GM18868 (cell line): ENCODE results near the gene ACRBP.

ENCODE experiments used
- ATAC-seq: cut with Tn5 transposase; IDR thresholded peaks from one replicate; pipeline ENCODE4 v1.9.1; 2021; ENCODE audit warnings: mild to moderate bottlenecking, moderate library complexity; ENCODE audit not compliant: unreplicated experiment

The ACRBP gene

DNA sequence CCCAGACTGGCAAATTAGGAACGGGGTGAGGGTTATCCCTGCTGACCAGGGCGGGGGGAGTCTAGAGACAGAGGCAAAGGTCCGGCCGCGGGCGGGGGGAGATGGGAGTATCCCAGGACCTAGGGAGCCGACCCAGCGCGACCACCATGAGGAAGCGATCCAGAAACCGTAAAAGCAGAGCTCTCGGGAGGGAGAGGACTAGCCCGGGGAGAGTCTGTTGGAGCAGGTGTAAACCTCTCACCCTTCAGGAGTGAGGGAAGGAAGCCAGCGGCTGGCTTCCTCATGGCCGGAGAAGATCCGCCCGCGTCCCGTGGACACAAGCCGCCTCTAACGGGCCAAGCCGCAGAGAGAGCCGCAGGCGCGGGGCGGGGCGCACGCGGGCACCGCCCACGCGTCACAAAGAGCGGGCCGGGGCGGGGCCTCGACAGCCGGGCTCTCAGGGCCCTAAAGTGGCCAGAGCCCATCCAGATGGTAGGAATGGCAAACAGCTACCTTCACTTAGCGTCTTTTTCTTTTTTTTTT, at the start of gene ACRBP:
Gene ACRBP (minus strand): TSS at position 350 of the 522 bp plus-strand sequence. CDS start 66 bp downstream, at position 284.
- ATAC-seq = peak; percentile 55

DNA sequence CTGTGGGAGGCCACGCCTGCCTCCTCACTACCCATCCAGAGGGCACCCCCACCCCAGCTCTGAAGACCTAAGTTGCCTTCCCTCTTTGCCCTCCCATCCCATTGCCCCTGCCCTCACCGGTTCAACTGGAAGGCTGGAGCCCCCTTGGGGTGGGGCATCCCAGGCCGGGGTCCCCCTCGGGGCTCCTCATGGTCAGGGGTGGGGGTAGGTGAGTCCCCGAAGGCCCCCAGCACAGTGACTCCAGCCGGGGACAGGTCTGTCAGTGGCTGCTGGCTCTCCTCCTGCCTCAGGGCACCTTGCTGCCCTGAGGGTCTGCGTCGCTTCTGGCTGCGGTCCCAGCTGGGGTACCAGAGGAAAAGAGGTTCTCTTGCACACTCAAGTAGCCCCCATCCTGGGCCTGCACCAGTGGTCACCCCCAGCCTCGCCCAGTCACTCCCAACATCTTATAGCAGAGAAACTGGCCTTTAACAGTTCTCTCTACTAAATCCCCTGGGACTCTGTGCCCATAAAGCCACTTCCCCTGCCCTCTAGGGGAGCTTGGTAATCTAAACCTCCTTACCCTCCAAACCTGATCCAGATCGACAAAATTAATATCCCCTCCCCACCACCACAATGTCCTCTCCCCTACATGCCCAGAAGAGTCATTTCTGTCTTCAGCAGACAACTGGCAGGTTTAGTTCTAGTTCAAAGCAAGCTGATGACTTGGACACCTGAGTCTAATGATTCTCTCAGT, 48.2 kb upstream of the ACRBP start:
- ATAC-seq = no peak

DNA sequence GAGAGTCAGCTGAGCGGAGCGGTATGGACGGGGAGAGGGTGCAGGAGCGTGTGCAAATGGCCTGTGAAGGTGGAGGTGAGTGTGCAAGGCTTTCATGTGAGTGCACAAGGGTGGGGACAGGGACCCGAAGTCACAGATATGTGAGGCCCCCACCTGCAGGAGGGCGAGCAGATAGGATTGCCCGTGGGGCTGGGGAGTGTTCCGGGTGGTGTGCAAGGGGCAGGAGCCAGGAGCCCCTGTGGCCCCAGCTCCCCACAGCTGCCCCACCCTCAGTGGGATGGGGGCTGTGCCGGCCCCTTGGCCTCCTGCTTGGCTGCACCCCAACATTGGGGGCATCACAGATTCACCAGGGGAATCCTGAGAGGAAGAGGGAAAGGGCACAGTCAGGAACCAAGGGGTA, 47.5 kb upstream of the ACRBP start:
- ATAC-seq = no peak

DNA sequence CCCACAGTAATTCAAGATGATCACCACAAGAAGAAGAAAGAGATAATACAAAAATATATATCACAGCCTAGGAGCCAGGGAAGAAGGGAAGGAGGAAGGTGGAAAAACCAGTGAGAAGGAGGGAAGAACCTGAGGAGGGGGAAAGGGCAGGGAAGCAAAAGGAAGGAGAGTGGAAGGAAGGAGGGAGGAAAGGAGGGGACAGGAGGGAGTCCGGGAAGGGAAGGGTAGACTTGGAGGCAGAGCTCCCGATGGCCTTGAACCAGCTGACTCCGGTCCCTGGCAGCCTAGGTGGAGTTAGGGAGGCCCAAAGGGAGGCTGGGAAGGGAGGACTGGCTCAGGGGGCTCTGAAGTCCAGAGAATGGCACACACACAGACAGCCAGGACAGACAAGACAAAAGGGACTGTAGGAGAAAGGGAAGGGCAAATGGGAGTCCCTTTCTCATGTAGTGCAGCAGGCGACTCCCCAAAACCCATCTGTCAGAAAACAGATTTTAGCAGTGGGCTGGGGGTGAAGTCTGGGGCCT, 46.7 kb upstream of the ACRBP start:
- ATAC-seq = no peak

DNA sequence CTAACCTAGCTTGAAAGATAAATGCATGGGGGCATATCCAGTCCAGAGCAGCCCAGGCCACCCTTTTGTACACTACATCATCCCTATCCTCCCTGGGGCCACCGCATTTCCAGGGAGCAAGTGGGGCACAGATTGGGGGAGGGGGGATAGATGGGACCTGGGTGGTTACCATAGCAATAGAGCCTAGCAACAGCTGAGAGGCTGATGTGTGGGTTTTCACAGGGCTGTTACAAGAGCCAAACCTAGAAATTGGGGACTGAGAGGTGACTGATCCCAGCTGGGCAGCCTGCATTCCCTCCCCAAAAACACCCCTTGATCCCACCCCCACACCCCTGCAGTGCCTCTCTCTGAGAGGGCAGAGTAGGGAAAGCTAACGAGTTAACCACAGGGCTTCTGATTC, 45.7 kb upstream of the ACRBP start:
- no peak for ATAC-seq

DNA sequence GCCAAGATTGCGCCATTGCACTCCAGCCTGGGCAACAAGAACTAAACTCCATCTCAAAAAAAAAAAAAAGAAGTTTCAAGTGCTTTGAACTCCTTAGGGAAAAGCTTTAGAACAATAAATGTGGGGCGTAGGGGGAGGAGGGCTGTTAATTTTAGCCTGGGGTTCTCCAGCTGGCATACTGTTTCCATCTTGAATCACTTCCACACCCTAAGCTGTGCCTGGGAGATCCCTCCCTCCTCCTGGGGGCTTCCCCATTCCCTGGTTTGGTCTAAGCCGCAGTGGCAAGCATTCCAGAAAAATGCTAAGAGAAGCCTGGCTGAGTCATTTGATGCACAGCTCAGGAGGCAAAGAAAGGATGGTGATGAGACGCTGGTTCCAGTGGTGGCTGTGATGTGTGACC, 44.2 kb upstream of the ACRBP start:
- ATAC-seq = no peak

DNA sequence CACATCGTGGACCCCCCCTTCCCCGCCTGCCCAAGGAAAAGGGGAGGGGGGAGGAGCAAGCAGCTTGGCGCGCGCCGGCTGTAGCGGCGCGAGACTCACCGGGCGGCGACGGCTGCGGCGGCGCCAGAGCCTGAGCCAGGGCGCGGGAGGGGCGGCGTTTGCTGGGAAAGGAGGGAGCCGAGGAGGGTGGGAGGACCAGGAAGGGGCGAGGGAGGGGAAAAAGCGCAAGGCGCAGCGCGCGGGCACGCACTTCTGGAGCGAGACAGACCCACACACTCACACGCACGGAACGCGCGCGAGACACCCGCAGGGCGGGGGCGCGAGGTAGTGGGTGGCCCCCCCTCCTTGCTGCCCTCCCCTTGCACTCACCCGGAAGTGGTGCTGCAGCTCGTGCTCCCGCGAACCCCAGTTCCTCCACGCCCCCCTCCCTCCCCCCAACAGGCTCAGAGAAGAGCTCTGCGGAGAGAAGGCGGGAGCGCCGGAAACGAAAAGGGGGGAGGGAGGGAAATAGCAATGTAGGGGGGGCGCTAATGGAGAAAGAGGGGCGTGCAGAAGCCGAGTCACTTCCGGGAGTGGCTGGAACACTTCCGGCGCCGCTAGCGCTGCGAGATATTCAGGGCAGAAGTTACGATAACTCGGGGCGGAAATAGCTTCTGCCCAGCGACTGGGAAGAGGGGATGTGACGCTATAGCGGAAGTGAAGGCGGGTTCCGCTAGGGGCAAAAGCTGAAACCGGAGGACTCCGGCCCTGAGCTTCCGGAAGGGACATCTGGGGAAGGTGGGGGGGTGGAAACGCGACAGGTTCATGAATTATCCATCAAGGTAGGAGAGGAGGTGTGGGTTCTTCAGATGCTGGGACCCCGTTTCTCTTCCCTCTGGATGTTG, 42.0 kb upstream of the ACRBP start, which contains the start of gene ZNF384:
Gene ZNF384 (minus strand): TSS at position 377 of the 884 bp plus-strand sequence. CDS start 9,855 bp downstream, outside the sequence.
- ATAC-seq = peak; percentile 78

DNA sequence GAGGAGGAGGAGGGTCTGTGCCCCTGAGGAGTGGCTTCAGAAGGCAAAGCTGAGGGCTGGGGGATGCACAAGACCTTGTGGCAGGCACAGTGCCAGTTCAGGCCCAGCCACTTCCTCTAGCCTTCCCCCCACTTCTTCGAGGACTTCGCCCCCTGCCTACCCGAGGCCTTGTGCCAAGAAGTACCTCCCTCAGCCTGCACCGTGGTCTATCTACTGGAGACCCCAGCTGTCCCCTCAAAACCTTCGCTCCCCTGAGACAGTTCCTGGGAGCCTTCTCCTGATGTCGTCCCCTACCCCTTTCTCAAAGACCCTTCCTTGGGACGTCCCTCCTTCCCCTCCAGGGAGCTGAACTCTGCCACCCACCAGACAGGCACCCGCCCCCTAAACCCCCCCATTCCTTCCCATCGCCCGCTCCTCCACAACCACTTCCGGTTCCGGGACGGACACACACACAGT, 41.3 kb upstream of the ACRBP start:
- ATAC-seq = no peak

DNA sequence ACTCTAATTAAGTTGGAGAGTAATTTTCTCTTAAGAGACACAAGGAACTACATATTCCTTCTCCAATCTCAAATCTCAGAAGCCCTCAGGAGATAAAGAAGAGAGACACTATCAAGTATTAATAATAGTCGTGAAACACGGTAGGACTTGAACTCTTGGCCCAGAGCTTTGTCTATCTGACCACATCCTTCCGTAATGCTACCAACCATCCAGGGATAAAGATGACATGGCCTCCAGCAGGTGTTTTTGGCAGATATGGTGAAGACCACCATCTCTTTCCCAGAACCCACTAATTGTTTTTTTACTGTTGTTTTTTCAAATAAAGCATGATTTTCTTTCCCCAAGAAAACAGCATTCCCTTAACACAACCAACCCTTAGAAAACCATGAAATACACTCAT, 38.6 kb upstream of the ACRBP start:
- no peak for ATAC-seq

DNA sequence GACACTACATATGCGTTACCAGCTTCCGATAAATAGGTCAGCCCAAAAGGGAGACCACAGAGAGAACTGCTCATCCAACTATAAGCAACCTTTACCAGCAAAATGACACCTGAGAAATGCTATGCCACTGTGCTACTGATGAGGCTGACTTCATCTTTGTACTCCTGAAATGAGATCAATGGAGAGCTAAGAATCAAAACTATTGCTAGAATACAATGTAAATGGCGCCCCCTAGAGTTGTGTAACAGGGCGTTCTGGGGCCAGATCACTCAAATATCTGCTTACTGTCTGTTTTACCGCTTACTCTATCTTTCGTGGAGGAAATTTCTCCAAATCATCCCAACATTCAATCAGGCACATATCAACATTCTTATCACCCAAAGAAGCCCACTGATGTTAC, 37.4 kb upstream of the ACRBP start:
- ATAC-seq = no peak

DNA sequence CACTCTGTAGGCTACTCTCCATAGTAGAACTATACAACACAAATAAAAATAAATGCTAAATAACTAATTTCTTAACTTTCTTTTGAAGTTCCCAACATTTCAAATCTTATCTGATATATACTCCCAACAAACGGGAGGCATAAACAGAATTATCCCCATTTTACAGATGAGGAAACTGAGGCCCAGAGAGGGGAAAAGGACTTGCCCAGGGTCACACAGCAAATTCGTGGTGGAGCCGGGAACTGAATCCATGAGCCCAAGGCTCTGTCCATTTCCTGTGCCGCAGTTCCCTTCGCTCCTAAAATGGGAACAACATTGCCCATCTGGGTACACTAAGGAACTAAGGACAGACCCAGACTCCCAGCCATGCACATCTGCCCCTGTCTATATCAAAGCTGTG, 29.7 kb upstream of the ACRBP start:
- no peak for ATAC-seq

DNA sequence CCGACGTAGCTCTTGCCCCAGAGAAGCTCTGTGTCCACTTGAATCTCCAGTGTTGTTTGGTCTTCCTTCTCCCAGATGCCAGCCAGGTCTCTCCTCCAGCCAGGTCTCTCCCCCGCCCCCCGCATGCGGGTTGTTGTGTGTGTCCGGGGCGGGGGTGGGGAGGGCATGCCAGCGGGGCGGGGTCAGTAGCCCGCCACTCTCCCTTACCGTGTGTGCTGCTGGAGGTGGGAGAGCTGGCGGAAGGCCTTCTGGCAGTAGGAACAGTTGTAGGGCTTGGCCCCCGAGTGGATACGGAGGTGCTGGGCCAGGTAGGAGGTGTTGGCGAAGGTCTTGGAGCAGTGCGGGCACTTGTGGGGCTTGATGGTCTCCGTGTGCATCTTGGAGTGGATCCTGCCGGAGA, 24.9 kb upstream of the ACRBP start:
- ATAC-seq = no peak

DNA sequence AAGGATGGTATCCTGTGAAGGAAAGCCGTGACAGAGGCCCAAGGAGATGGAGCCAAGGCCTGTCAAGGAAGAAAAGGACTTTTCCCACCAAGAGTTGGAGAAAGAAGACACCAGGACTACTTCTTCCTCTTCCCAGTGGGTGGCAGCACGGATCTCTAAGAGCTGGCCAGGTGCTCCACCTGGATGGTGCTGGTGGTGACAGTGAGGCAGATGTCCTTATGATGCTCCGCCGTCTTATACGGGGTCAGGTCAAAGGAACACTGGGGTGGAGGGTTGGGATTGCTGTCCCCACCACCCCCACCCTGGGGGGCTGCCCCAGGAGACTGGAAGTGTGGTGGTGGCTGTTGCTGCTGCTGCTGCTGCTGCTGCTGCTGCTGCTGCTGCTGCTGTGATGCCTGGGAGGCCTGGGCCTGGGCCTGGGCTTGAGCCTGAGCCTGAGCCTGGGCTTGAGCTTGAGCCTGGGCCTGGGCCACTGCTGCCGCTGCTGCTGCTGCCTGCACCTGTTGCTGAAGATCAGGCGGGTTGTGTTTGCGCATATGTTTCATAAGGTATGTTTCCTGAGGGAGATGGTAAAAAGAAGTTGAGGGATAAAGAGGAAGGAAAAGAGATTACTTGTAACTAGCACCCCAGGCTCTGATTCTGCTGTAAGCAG, 20.5 kb upstream of the ACRBP start:
- no peak for ATAC-seq

DNA sequence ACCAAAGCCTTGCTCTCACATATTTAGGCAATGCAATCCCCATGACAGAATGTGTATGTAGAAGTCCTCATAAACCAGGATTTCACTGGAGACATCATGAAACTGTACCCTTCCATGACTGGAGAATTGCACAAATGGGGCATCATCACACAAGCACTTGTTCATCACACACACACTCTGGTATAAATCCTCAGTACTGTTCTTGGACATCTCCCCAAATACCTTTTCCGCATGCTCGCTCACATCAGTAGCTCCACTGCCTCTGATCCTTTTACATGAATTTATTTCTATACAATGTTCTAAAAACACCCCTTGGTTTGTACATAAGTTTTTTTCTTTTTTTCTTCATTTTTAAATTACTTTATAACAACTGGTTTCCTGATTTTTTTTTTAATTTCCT, 19.0 kb upstream of the ACRBP start:
- ATAC-seq = no peak

DNA sequence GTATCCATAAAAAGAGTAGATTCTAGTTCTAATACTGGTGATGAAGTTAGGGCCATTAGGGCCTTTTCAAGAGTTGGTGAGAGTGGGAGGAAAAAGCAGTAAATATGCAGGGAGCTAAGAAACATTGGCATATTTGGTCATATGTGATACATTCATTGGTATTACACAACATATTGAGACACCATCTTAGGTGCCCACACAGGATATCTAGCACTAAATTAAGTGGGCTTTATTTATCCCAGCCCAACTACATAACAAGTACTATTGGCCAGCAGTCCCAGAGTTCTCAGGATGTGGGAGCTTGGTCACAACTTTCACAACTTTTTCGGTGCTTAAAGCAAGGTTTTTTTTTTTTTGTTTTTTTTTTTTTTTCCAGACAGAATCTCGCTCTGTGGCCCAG, 17.7 kb upstream of the ACRBP start:
- ATAC-seq = no peak

DNA sequence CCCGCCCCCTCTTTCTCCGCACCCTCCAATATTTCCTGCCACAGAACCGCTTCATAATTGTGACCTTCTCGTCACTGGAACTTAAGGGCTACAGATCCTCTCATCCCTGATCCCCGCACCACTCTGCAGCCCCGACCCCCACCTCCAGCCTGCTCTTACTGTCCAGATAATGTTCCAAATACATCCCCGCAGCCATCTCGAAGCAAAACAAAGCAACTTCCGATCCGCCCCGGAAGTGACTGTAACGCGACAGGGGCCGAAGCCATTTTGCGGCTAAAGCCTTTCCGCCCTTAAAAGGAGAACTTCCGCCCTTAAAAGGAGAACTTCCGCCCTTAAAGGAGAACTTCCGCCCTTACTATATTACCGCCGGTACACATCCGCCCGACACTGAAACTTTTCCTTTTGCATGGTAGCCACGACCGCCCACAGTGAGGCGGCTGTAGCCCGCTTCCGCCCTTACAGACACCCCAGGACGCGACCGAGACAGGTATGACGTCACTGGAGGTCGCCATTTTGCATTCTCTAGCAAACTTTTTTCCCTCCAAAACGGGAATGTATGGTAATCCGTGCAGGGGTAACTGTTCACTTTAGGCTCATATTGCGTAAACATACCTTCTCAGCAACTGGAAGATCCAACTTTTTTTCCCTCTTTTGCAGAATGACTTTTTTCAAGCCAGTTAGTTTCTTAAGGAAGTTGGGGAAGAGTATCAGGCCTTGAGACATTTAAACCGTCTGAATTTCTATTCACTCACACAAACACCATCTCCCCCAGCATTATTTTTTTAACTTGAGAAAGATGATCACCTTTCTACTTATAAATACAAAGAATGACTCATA, 15.9 kb upstream of the ACRBP start, which contains the start of gene ING4:
Gene ING4 (minus strand): TSS at position 214 of the 837 bp plus-strand sequence. CDS start 18 bp downstream, at position 196.
- peak; percentile 98 for ATAC-seq

DNA sequence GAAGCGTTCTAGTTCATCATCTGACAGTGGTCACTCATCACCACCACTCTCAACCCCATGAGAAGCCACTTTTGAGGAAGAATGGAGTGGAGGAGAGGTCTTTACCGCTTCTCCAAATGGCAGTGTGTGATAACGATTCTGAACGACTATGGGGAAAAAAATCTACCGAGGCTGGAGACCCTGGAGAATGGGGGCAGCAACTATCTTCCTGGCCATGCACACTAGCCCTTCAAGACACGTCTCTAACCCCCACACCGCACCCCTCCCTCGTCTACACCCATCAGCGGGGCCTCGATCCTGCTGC, 15.3 kb upstream of the ACRBP start:
- no peak for ATAC-seq

DNA sequence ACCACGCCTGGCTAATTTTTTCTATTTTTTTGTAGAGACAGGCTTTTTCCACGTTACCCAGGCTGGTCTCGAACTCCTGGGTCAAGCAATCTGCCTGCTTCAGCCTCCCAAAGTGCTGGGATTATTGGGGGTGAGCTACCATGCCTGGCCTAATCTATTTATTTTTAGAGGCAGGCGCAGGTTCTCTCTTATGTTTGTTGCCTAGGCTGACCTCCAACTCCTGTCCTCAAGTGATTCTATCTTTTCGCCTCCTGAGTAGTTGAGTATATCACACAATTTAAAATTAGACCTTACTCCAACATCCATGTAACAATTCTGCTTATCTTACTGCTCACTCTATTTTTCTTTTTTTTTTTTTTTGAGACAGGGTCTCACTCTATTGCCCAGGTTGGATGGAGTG, 6.8 kb upstream of the ACRBP start:
- no peak for ATAC-seq

DNA sequence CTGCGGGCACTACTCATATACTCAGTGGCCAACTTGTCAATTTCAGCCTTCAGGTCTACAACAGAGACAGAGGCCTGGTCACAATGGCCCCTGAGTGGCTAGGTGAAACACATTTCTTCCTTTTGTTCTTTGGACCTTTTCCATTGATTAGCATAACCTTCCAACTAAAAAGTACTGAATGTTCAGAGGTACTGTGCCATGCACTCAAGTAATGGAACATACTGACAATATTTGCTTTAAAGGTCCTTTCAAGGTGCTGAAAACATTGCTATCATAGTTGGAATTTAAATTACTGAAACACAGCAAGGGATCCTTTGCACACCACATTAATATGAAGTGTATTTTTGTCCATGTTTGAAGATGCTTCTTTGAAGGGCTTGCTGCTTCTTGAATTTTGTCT, 6.1 kb upstream of the ACRBP start:
- ATAC-seq = no peak

DNA sequence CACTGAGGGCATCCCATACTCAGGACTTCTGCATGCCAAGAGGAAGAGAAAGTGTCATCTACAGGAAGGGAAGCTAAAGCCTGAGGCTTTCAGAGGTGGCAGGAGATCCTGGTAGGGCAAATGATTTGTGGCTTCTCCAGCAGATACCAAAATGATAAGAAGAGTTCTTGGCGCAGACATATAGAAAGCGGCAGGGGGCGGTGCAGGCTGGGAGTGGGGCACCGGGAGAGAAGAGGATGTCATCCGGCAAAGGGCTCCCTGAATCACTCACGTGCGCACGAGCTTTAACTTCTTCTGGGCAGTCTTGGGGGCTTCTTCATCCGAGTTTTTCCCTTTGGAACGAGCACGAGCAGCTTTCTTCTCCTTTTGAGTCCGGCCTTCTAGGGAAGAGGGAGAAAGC, 5.2 kb upstream of the ACRBP start:
- ATAC-seq = no peak
